Activated T-cell treated with anti-CD3 and anti-CD28 coated beads, Interleukin-2, amount 50 U/mL, for 4 hours (primary cell): Measurements from ENCODE around the gene TIAM1. TPM values are rescaled to one million over a fixed set of nuclear protein-coding genes. Genes with fewer than 3 reads are reported as not detected.
A peak's percentile ranks its signal among the peaks of the same experiment; 100 is the strongest.

Experiments used
- ATAC-seq, 2 donors: fragments of 200-7000 bp; cut with Tn5 transposase; one replicate each; pipeline ENCODE4 v1.10.0; 2021
- DNase-seq: peaks from one replicate; pipeline ENCODE4 v3.0.0-alpha.2; 2020
- H3K27me3 Mint-ChIP-seq: one replicate; pipeline ENCODE4 v1.8.0; 2021; ENCODE audit warnings: low read depth, mixed read lengths
- H3K36me3 Mint-ChIP-seq: one replicate; pipeline ENCODE4 v1.8.0; 2022; ENCODE audit warnings: mixed read lengths; ENCODE audit not compliant: insufficient read depth
- H3K4me1 Mint-ChIP-seq: one replicate; pipeline ENCODE4 v1.8.0; 2021; ENCODE audit warnings: low read depth, mixed read lengths
- H3K4me3 Mint-ChIP-seq: one replicate; pipeline ENCODE4 v1.8.0; 2021; ENCODE audit warnings: mild to moderate bottlenecking, moderate library complexity, mixed read lengths
- H3K9me3 Mint-ChIP-seq: one replicate; pipeline ENCODE4 v1.8.0; 2021; ENCODE audit warnings: mixed read lengths
- total RNA-seq, 3 donors: library from RNA; stranded (reverse); gene quantifications; one replicate each; pipeline ENCODE4 v1.2.1, GENCODE V29; 2021

Gene TIAM1
- total RNA-seq, 3 donors from 2014 or later = 103 to 133 (median 132) TPM

GRCh38 chr21:31347435-31348032 lies 3.5 kb upstream of the TIAM1 start:
- no peak overlapping the region for H3K4me3 Mint-ChIP-seq
- DNase-seq = no peak
- ATAC-seq = no peak
- H3K36me3 Mint-ChIP-seq = no peaks in the 10 kb centered on the region
- peaks cover 7% of the 10 kb centered on the region for H3K9me3 Mint-ChIP-seq
- peaks cover 53% of the 10 kb centered on the region for H3K4me1 Mint-ChIP-seq
- peaks cover 16% of the 10 kb centered on the region for H3K27me3 Mint-ChIP-seq

GRCh38 chr21:31346256-31346821 lies 2.3 kb upstream of the TIAM1 start:
- DNase-seq (no peak), ATAC-seq (peak in 1 of 2 donors; percentile 14)
- Mint-ChIP-seq H3K9me3 (peaks cover 7% of the 10 kb centered on the region), H3K4me1 (peaks cover 50% of the 10 kb centered on the region), H3K36me3 (no peaks in the 10 kb centered on the region), H3K4me3 (no peak overlapping the region), H3K27me3 (peaks cover 18% of the 10 kb centered on the region)

- peaks cover 1% of the 10 kb centered on the region for H3K9me3 Mint-ChIP-seq
- ATAC-seq (no peak), DNase-seq (no peak)
- peaks cover 53% of the 10 kb centered on the region for H3K4me1 Mint-ChIP-seq
- peaks cover 18% of the 10 kb centered on the region for H3K27me3 Mint-ChIP-seq
- no peaks in the 10 kb centered on the region for H3K36me3 Mint-ChIP-seq
- H3K4me3 Mint-ChIP-seq = peak overlapping the region; percentile 39
These were observed 1.1 kb upstream of the TIAM1 start for GRCh38 chr21:31345136-31345535.

- peaks cover 18% of the 10 kb centered on the region for H3K27me3 Mint-ChIP-seq
- ATAC-seq (no peak), DNase-seq (no peak)
- H3K4me3 Mint-ChIP-seq = peak overlapping the region; percentile 93
- peaks cover 65% of the 10 kb centered on the region for H3K4me1 Mint-ChIP-seq
- H3K36me3 Mint-ChIP-seq = peaks cover 9% of the 10 kb centered on the region
- no peaks in the 10 kb centered on the region for H3K9me3 Mint-ChIP-seq
These were observed 991 bp downstream of the TIAM1 start for GRCh38 chr21:31343030-31343510.

- H3K27me3 Mint-ChIP-seq = peaks cover 18% of the 10 kb centered on the region
- ATAC-seq (no peak), DNase-seq (no peak)
- peaks cover 64% of the 10 kb centered on the region for H3K4me1 Mint-ChIP-seq
- peaks cover 9% of the 10 kb centered on the region for H3K36me3 Mint-ChIP-seq
- peak overlapping the region; percentile 93 for H3K4me3 Mint-ChIP-seq
- H3K9me3 Mint-ChIP-seq = no peaks in the 10 kb centered on the region
These were observed 1.7 kb downstream of the TIAM1 start for GRCh38 chr21:31342348-31342747.

- peaks cover 18% of the 10 kb centered on the region for H3K27me3 Mint-ChIP-seq
- peak overlapping the region; percentile 93 for H3K4me3 Mint-ChIP-seq
- ATAC-seq (peak; percentile 24 to 34), DNase-seq (no peak)
- peaks cover 20% of the 10 kb centered on the region for H3K36me3 Mint-ChIP-seq
- H3K4me1 Mint-ChIP-seq = peaks cover 66% of the 10 kb centered on the region
- no peaks in the 10 kb centered on the region for H3K9me3 Mint-ChIP-seq
These were observed 3.0 kb downstream of the TIAM1 start for GRCh38 chr21:31340942-31341487.

GRCh38 chr21:31340514-31340913 lies 3.5 kb downstream of the TIAM1 start:
- no peak for DNase-seq
- H3K27me3 Mint-ChIP-seq = peaks cover 18% of the 10 kb centered on the region
- peaks cover 70% of the 10 kb centered on the region for H3K4me1 Mint-ChIP-seq
- peaks cover 23% of the 10 kb centered on the region for H3K36me3 Mint-ChIP-seq
- H3K9me3 Mint-ChIP-seq = no peaks in the 10 kb centered on the region
- ATAC-seq = no peak
- peak overlapping the region; percentile 93 for H3K4me3 Mint-ChIP-seq

GRCh38 chr21:31339721-31340120 lies 4.3 kb downstream of the TIAM1 start:
- peaks cover 18% of the 10 kb centered on the region for H3K27me3 Mint-ChIP-seq
- peaks cover 69% of the 10 kb centered on the region for H3K4me1 Mint-ChIP-seq
- DNase-seq (no peak), ATAC-seq (no peak)
- H3K9me3 Mint-ChIP-seq = no peaks in the 10 kb centered on the region
- H3K4me3 Mint-ChIP-seq = peak overlapping the region; percentile 1
- H3K36me3 Mint-ChIP-seq = peaks cover 25% of the 10 kb centered on the region

- no peak for ATAC-seq
These were observed 5.1 kb downstream of the TIAM1 start for GRCh38 chr21:31338908-31339368.

GRCh38 chr21:31337996-31338907 lies 5.8 kb downstream of the TIAM1 start:
- Mint-ChIP-seq H3K27me3 (peaks cover 9% of the 10 kb centered on the region), H3K36me3 (peaks cover 30% of the 10 kb centered on the region), H3K4me1 (peaks cover 65% of the 10 kb centered on the region), H3K4me3 (no peak overlapping the region), H3K9me3 (no peaks in the 10 kb centered on the region)
- DNase-seq (no peak), ATAC-seq (no peak)

More at GRCh38 chr21:31338908-31339368, 5.1 kb downstream of the TIAM1 start:
- Mint-ChIP-seq H3K4me1 (peaks cover 65% of the 10 kb centered on the region), H3K9me3 (no peaks in the 10 kb centered on the region), H3K36me3 (peaks cover 26% of the 10 kb centered on the region), H3K27me3 (peaks cover 14% of the 10 kb centered on the region), H3K4me3 (no peak overlapping the region)
- no peak for DNase-seq

GRCh38 chr21:31337086-31337485 lies 7.0 kb downstream of the TIAM1 start:
- ATAC-seq (no peak), DNase-seq (no peak)
- no peaks in the 10 kb centered on the region for H3K27me3 Mint-ChIP-seq
- H3K4me1 Mint-ChIP-seq = peaks cover 63% of the 10 kb centered on the region
- no peak overlapping the region for H3K4me3 Mint-ChIP-seq
- H3K9me3 Mint-ChIP-seq = no peaks in the 10 kb centered on the region
- peaks cover 33% of the 10 kb centered on the region for H3K36me3 Mint-ChIP-seq

GRCh38 chr21:31336739-31337040 lies 7.4 kb downstream of the TIAM1 start:
- peaks cover 64% of the 10 kb centered on the region for H3K4me1 Mint-ChIP-seq
- no peak overlapping the region for H3K4me3 Mint-ChIP-seq
- no peaks in the 10 kb centered on the region for H3K9me3 Mint-ChIP-seq
- DNase-seq (no peak), ATAC-seq (no peak)
- peaks cover 33% of the 10 kb centered on the region for H3K36me3 Mint-ChIP-seq
- no peaks in the 10 kb centered on the region for H3K27me3 Mint-ChIP-seq

GRCh38 chr21:31335957-31336738 lies 7.9 kb downstream of the TIAM1 start:
- peak; percentile 83 to 86 for ATAC-seq
- no peaks in the 10 kb centered on the region for H3K9me3 Mint-ChIP-seq
- H3K36me3 Mint-ChIP-seq = peaks cover 33% of the 10 kb centered on the region
- peak; percentile 17 for DNase-seq
- no peaks in the 10 kb centered on the region for H3K27me3 Mint-ChIP-seq
- H3K4me3 Mint-ChIP-seq = no peak overlapping the region
- H3K4me1 Mint-ChIP-seq = peaks cover 59% of the 10 kb centered on the region
